Endodermal cell (in vitro differentiated cells): Measurements from ENCODE around the gene ALOX5AP. TPM values are rescaled to one million over a fixed set of nuclear protein-coding genes. Genes with fewer than 3 reads are reported as not detected.

Experiments
- DNase-seq: peaks from one replicate; pipeline ENCODE4 v3.0.0-alpha.2; 2017
- H3K27ac ChIP-seq: 2 replicates; pipeline ENCODE4 v1.5.1; 2013; ENCODE audit warnings: mild to moderate bottlenecking, low read depth, low read length, moderate library complexity
- H3K27me3 ChIP-seq: 2 replicates; pipeline ENCODE4 v1.6.1; 2013; ENCODE audit warnings: mild to moderate bottlenecking, low read length, moderate library complexity; ENCODE audit not compliant: insufficient read depth, control insufficient read depth, poor library complexity, severe bottlenecking
- H3K36me3 ChIP-seq: 2 replicates; pipeline ENCODE4 v1.7.0; 2013; ENCODE audit warnings: mild to moderate bottlenecking, low read length, moderate library complexity; ENCODE audit not compliant: control insufficient read depth, insufficient read depth
- H3K4me1 ChIP-seq: one replicate; pipeline ENCODE4 v1.7.0; 2013; ENCODE audit warnings: low read length; ENCODE audit not compliant: control insufficient read depth, insufficient read depth
- H3K4me3 ChIP-seq: 2 replicates; pipeline ENCODE4 v1.5.1; 2013; ENCODE audit warnings: mild to moderate bottlenecking, low read length, moderate library complexity
- H3K9ac ChIP-seq: 2 replicates; pipeline ENCODE4 v1.6.1; 2013; ENCODE audit warnings: mild to moderate bottlenecking, low read length, moderate library complexity; ENCODE audit not compliant: poor library complexity, severe bottlenecking; ENCODE audit errors: extremely low read depth
- H3K9me3 ChIP-seq: 2 replicates; pipeline ENCODE4 v1.6.1; 2013; ENCODE audit warnings: mild to moderate bottlenecking, low read length, moderate library complexity; ENCODE audit not compliant: control insufficient read depth
- H3K27ac Mint-ChIP-seq: 2 replicates; pipeline ENCODE4 v1.8.0; 2020; ENCODE audit warnings: mixed read lengths
- H3K27me3 Mint-ChIP-seq: 2 replicates; pipeline ENCODE4 v1.8.0; 2021; ENCODE audit warnings: mild to moderate bottlenecking, mixed read lengths; ENCODE audit not compliant: insufficient read depth
- H3K36me3 Mint-ChIP-seq: 2 replicates; pipeline ENCODE4 v1.8.0; 2020; ENCODE audit warnings: low read depth, mixed read lengths
- H3K4me1 Mint-ChIP-seq: 2 replicates; pipeline ENCODE4 v1.8.0; 2020; ENCODE audit warnings: mixed read lengths
- H3K4me3 Mint-ChIP-seq: 2 replicates; pipeline ENCODE4 v1.8.0; 2020; ENCODE audit warnings: mild to moderate bottlenecking, moderate library complexity, mixed read lengths
- H3K9me3 Mint-ChIP-seq: 2 replicates; pipeline ENCODE4 v1.8.0; 2020; ENCODE audit warnings: mild to moderate bottlenecking, mixed read lengths
- WGBS, 2 experiments: methylation state at CpG; one replicate each; pipeline versions ENCODE4 v1.1.5 to v1.1.7; 2013; ENCODE audit warnings: missing lambda C conversion rate in 2 of 2, mixed read lengths in 1 of 2; ENCODE audit not compliant: insufficient coverage in 1 of 2, insufficient read length in 1 of 2; 5-methylcytosine and 5-hydroxymethylcytosine counted together
- total RNA-seq, 2 donors: library from RNA; stranded (reverse); fragmentation: NEBNext Ultra II Directional in 1 of 2; extraction: Animal tissue kit (Norgen Biotek cat#: 25700) in 1 of 2; gene quantifications; 2 replicates in 1 of 2; 3 replicates in 1 of 2; pipeline ENCODE4 v1.2.1, GENCODE V29; 2021
- TF ChIP-seq, protein P1 (sequence below): fragments of 200-600 bp; sonication (generic); conservative IDR thresholded peaks from 2 replicates; pipeline ENCODE4 v1.5.0; 2021; ENCODE audit warnings: antibody characterized with exemption, mild to moderate bottlenecking

The ALOX5AP gene
- total RNA-seq, 2 donors from 2014 or later, result not detected

DNA sequence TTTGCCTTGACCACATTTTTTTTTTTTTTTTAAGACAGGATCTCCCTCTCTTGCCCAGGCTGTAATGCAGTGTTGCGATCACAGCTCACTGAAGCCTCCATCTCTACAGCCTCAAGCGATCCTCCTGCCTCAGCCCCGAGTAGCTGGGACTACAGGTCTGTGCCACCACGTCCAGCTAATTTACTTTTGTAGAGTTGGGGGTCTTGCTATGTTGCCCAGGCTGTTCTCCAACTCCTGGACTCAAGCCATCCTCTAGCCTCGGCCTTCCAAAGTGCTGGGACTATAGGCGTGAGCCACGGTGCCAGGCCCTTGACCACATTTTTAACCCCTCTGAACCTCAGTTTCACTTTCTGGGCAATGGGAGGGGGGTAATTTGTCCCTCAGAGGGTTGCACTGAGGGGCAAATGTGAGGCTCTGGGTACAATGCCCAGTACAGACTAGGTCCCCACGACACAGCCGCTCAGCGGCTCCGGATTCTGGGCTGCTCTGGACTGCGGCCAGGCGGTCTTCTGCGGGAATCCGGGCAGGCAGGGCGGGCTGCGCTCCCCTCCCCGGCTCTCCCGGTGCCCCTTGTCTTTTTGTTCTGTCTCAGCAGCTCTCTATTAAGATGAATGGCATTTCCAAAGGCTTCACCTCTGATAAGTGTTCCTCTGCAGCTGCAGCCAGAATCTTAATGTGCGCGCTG is 3.8 kb upstream of the ALOX5AP start:
- Mint-ChIP-seq H3K36me3 (no peaks in the 10 kb centered on the region), H3K4me3 (no peak overlapping the region), H3K27me3 (peaks cover 3% of the 10 kb centered on the region), H3K27ac (no peak overlapping the region), H3K9me3 (no peaks in the 10 kb centered on the region), H3K4me1 (peaks cover 5% of the 10 kb centered on the region)
- H3K27me3 ChIP-seq, result no peaks in the 10 kb centered on the region
- no peaks in the 10 kb centered on the region for H3K4me1 ChIP-seq
- no peaks in the 10 kb centered on the region for H3K9me3 ChIP-seq
- TF ChIP-seq, protein P1, sequence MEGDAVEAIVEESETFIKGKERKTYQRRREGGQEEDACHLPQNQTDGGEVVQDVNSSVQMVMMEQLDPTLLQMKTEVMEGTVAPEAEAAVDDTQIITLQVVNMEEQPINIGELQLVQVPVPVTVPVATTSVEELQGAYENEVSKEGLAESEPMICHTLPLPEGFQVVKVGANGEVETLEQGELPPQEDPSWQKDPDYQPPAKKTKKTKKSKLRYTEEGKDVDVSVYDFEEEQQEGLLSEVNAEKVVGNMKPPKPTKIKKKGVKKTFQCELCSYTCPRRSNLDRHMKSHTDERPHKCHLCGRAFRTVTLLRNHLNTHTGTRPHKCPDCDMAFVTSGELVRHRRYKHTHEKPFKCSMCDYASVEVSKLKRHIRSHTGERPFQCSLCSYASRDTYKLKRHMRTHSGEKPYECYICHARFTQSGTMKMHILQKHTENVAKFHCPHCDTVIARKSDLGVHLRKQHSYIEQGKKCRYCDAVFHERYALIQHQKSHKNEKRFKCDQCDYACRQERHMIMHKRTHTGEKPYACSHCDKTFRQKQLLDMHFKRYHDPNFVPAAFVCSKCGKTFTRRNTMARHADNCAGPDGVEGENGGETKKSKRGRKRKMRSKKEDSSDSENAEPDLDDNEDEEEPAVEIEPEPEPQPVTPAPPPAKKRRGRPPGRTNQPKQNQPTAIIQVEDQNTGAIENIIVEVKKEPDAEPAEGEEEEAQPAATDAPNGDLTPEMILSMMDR, result no peak
- 95% methylated on average over 19 to 21 of the region's 21 CpGs for WGBS, 2 experiments
- H3K9ac ChIP-seq, result no peak overlapping the region
- H3K36me3 ChIP-seq, result no peaks in the 10 kb centered on the region
- no peak overlapping the region for H3K4me3 ChIP-seq
- peak overlapping the region; percentile 74 for H3K27ac ChIP-seq
- no peak for DNase-seq

DNA sequence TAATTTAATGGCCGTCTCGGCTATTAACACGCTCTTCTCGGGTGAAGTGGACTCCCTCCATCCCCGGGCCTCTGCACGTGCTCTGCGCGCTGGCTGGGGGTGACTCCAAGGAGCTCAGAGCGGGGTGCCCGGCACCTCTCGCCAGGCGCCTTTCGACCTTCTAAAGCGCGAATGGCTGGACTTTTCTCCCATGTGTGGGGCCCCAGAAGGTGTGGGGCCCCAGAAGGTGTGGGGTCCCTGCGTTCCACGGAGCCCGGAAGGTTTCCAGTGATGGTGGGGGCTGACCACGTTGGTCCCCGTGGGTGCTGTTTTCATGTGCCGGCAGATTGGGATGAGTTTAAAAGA is 3.3 kb upstream of the ALOX5AP start:
- TF ChIP-seq, protein P1, result no peak
- no peak for DNase-seq

DNA sequence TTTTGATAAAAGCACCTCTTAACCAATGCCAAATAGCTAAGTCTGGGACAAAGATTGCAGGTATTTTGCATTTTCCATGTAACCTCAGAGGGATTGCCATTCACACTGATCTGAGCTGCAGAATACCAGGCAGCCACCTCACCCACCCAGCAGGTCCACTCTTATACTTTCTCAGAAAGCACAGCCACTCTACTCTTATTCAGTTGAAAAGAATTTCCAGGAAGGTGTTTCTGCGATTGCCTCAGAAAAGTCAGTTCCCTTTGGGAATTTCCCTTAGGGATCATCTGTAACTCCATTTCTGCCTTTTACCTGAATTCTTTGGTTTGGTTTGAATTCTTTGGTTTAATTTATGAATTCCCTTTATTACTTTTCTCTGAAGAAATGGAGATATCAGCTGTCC is 904 bp upstream of the ALOX5AP start:
- DNase-seq, result no peak
- peaks cover 22% of the 10 kb centered on the region for H3K4me1 Mint-ChIP-seq
- H3K36me3 Mint-ChIP-seq, result no peaks in the 10 kb centered on the region
- H3K27me3 ChIP-seq, result no peaks in the 10 kb centered on the region
- H3K9ac ChIP-seq, result no peak overlapping the region
- H3K36me3 ChIP-seq, result no peaks in the 10 kb centered on the region
- no peak overlapping the region for H3K27ac Mint-ChIP-seq
- no peaks in the 10 kb centered on the region for H3K9me3 Mint-ChIP-seq
- no peak overlapping the region for H3K4me3 ChIP-seq
- no peak overlapping the region for H3K4me3 Mint-ChIP-seq
- 87% methylated on average over 1 of the region's 1 CpG; no CpG with 5 or more reads in 1 of the 2 experiments for WGBS, 2 experiments
- H3K9me3 ChIP-seq, result no peaks in the 10 kb centered on the region
- H3K27me3 Mint-ChIP-seq, result peaks cover 3% of the 10 kb centered on the region
- TF ChIP-seq, protein P1, result no peak
- H3K27ac ChIP-seq, result no peak overlapping the region
- peaks cover 6% of the 10 kb centered on the region for H3K4me1 ChIP-seq

More for the DNA sequence above, 3.3 kb upstream of the ALOX5AP start:
- Mint-ChIP-seq H3K27me3 (peaks cover 3% of the 10 kb centered on the region), H3K27ac (no peak overlapping the region), H3K36me3 (no peaks in the 10 kb centered on the region), H3K9me3 (no peaks in the 10 kb centered on the region), H3K4me1 (peaks cover 5% of the 10 kb centered on the region), H3K4me3 (no peak overlapping the region)
- 89 to 93% methylated on average over 21 of the region's 21 CpGs for WGBS, 2 experiments
- H3K4me1 ChIP-seq, result no peaks in the 10 kb centered on the region
- no peak overlapping the region for H3K27ac ChIP-seq
- no peak overlapping the region for H3K4me3 ChIP-seq
- H3K9ac ChIP-seq, result no peak overlapping the region
- H3K36me3 ChIP-seq, result no peaks in the 10 kb centered on the region
- H3K27me3 ChIP-seq, result no peaks in the 10 kb centered on the region
- H3K9me3 ChIP-seq, result no peaks in the 10 kb centered on the region
